CD14-positive monocyte (primary cell): ENCODE results near the gene FLCN. TPM values are rescaled to one million over a fixed set of nuclear protein-coding genes. Genes with fewer than 3 reads are reported as not detected.

Source experiments
- DNase-seq, 3 donors: peaks; one replicate each; pipeline ENCODE4 v3.0.0-alpha.2; 2011 to 2022
- H2AFZ ChIP-seq: 2 replicates; pipeline ENCODE4 v1.6.0; 2012; ENCODE audit warnings: mild to moderate bottlenecking, low read depth, low read length, inconsistent platforms; ENCODE audit not compliant: insufficient read depth, poor library complexity, severe bottlenecking
- H3K27ac ChIP-seq, 2 donors: 1 replicate in 1 of 2; 2 replicates in 1 of 2; pipeline ENCODE4 v1.5.1; 2012 to 2013; ENCODE audit warnings: low read length in 2 of 2, control low read depth in 1 of 2, inconsistent platforms in 1 of 2, low read depth in 1 of 2, mild to moderate bottlenecking in 1 of 2
- H3K27me3 ChIP-seq, 2 donors: one replicate each; pipeline versions ENCODE4 v1.6.0 to v1.6.1; 2011 to 2013; ENCODE audit warnings: low read length in 2 of 2; ENCODE audit not compliant: control insufficient read depth in 2 of 2, insufficient read depth in 2 of 2
- H3K36me3 ChIP-seq, 2 donors: replicated peaks in 1 of 2; 1 replicate in 1 of 2; 2 replicates in 1 of 2; pipeline versions ENCODE4 v1.5.1 to v1.6.1; 2012 to 2013; ENCODE audit warnings: low read length in 2 of 2, control low read depth in 1 of 2, inconsistent platforms in 1 of 2, mild to moderate bottlenecking in 1 of 2; ENCODE audit not compliant: insufficient read depth in 2 of 2, control insufficient read depth in 1 of 2
- H3K4me1 ChIP-seq, 2 donors: 1 replicate in 1 of 2; 2 replicates in 1 of 2; pipeline versions ENCODE4 v1.5.1 to v1.6.1; 2012 to 2013; ENCODE audit warnings: low read length in 2 of 2, control low read depth in 1 of 2, inconsistent platforms in 1 of 2, mild to moderate bottlenecking in 1 of 2, moderate library complexity in 1 of 2; ENCODE audit not compliant: insufficient read depth in 2 of 2, control insufficient read depth in 1 of 2
- H3K4me2 ChIP-seq: replicated peaks from 2 replicates; pipeline ENCODE3; 2012; ENCODE audit warnings: low read length, moderate library complexity, mild to moderate bottlenecking; ENCODE audit not compliant: poor library complexity, severe bottlenecking; ENCODE audit errors: extremely low read depth
- H3K4me3 ChIP-seq, 3 experiments: fragments of 200-600 bp in 1 of 3; sonication (generic) in 1 of 3; replicated peaks in 1 of 3; 1 replicate in 2 of 3; 2 replicates in 1 of 3; pipeline ENCODE4 v1.5.1; 2011 to 2013; ENCODE audit warnings: low read length in 3 of 3, mild to moderate bottlenecking in 3 of 3, control low read depth in 2 of 3, low read depth in 2 of 3, inconsistent platforms in 1 of 3, moderate library complexity in 1 of 3
- H3K79me2 ChIP-seq: 2 replicates; pipeline ENCODE4 v1.6.0; 2012; ENCODE audit warnings: mild to moderate bottlenecking, control low read depth, inconsistent platforms, low read length, moderate library complexity; ENCODE audit not compliant: insufficient read depth
- H3K9ac ChIP-seq: 2 replicates; pipeline ENCODE4 v1.6.0; 2017; ENCODE audit warnings: low read length, mild to moderate bottlenecking; ENCODE audit not compliant: insufficient read depth, poor library complexity, severe bottlenecking
- H3K9me3 ChIP-seq, 2 donors: replicated peaks in 1 of 2; 1 replicate in 1 of 2; 2 replicates in 1 of 2; pipeline versions ENCODE4 v1.5.1 to v1.6.1; 2012 to 2013; ENCODE audit warnings: low read length in 2 of 2, control low read depth in 1 of 2; ENCODE audit not compliant: control insufficient read depth in 1 of 2, insufficient read depth in 1 of 2
- H4K20me1 ChIP-seq: 2 replicates; pipeline ENCODE4 v1.6.0; 2012; ENCODE audit warnings: mild to moderate bottlenecking, low read length, control low read depth, moderate library complexity; ENCODE audit not compliant: insufficient read depth
- H3K27ac Mint-ChIP-seq, 7 donors: one replicate each; pipeline ENCODE4 v1.8.0; 2020; ENCODE audit warnings: mild to moderate bottlenecking in 7 of 7, mixed read lengths in 7 of 7, moderate library complexity in 6 of 7, inconsistent platforms in 2 of 7
- H3K27me3 Mint-ChIP-seq, 3 donors: one replicate each; pipeline ENCODE4 v1.8.0; 2021 to 2022; ENCODE audit warnings: low read depth in 3 of 3, mild to moderate bottlenecking in 3 of 3, mixed read lengths in 3 of 3, moderate library complexity in 3 of 3, inconsistent platforms in 1 of 3
- H3K36me3 Mint-ChIP-seq, 2 donors: one replicate each; pipeline ENCODE4 v1.8.0; 2020; ENCODE audit warnings: mixed read lengths in 2 of 2, inconsistent platforms in 1 of 2, mild to moderate bottlenecking in 1 of 2
- H3K4me1 Mint-ChIP-seq: one replicate; pipeline ENCODE4 v1.8.0; 2020; ENCODE audit warnings: mild to moderate bottlenecking, mixed read lengths
- H3K4me3 Mint-ChIP-seq, 2 donors: one replicate each; pipeline ENCODE4 v1.8.0; 2020; ENCODE audit warnings: mild to moderate bottlenecking in 2 of 2, mixed read lengths in 2 of 2, moderate library complexity in 1 of 2
- H3K9me3 Mint-ChIP-seq, 7 donors: one replicate each; pipeline ENCODE4 v1.8.0; 2020 to 2022; ENCODE audit warnings: mixed read lengths in 7 of 7, mild to moderate bottlenecking in 6 of 7, moderate library complexity in 6 of 7, inconsistent platforms in 2 of 7
- CTCF ChIP-seq: fragments of 200-600 bp; IDR thresholded peaks from one replicate; pipeline ENCODE4 v1.8.0; 2022; ENCODE audit warnings: antibody characterized with exemption, mild to moderate bottlenecking
- WGBS: methylation state at CpG from one replicate; pipeline ENCODE4 v1.1.5; 2013; ENCODE audit warnings: missing lambda C conversion rate; ENCODE audit not compliant: insufficient coverage; 5-methylcytosine and 5-hydroxymethylcytosine counted together
- intact Hi-C, 2 donors: fragments of 100-400 bp; cut with micrococcal nuclease; formaldehyde crosslinking; loops; one replicate each; pipeline versions ENCODE4 v1.15.0 to v1.15.1; 2023
- polyA plus RNA-seq, 3 donors: library from polyadenylated mRNA; depleted of rRNA in 1 of 3; unstranded in 2 of 3; stranded (reverse) in 1 of 3; fragments of 300-500 nt in 2 of 3; fragments of >200 nt in 1 of 3; fragmentation: Illumina TruSeq in 2 of 3; gene quantifications; 1 replicate in 2 of 3; 2 replicates in 1 of 3; pipeline ENCODE4 v1.2.3, GENCODE V29; 2012 to 2021

Gene FLCN
- polyA plus RNA-seq, 3 donors, result 5.8 to 46.9 (median 8.0) TPM

- Histone ChIP-seq H3K79me2 (no peaks in the 10 kb centered on the region), H3K4me2 (no peak overlapping the region), H3K27me3 (no peaks in the 10 kb centered on the region), H2AFZ (no peak overlapping the region), H3K9ac (no peak overlapping the region), H3K27ac (no peak overlapping the region), H3K36me3 (peaks cover 58 to 84% of the 10 kb centered on the region in 2 donors), H4K20me1 (no peaks in the 10 kb centered on the region), H3K9me3 (no peaks in the 10 kb centered on the region), H3K4me1 (peaks cover 22% of the 10 kb centered on the region in 2 donors), H3K4me3 (no peak overlapping the region)
- H3K27ac Mint-ChIP-seq, result peak overlapping the region in 2 of 7 donors; percentile 35 to 46
- no peak overlapping the region for H3K4me3 Mint-ChIP-seq
- TF ChIP-seq CTCF, result no peak
- intact Hi-C loops, result no loop called here
- no peak for DNase-seq
- H3K9me3 Mint-ChIP-seq, result no peaks in the 10 kb centered on the region
- H3K27me3 Mint-ChIP-seq, result peaks cover 0 to 3% (median 0%) of the 10 kb centered on the region in 3 donors
- peaks cover 55 to 80% of the 10 kb centered on the region in 2 donors for H3K36me3 Mint-ChIP-seq
- 96% methylated on average over 14 of the region's 15 CpGs for WGBS
- peaks cover 30% of the 10 kb centered on the region for H3K4me1 Mint-ChIP-seq
Observed at GRCh38 chr17:17181666-17182597, 55.0 kb downstream of the FLCN start.

GRCh38 chr17:17180741-17181525 lies 56.0 kb downstream of the FLCN start:
- H3K9me3 Mint-ChIP-seq, result no peaks in the 10 kb centered on the region

More at GRCh38 chr17:17180741-17181525, 56.0 kb downstream of the FLCN start:
- Mint-ChIP-seq H3K27ac (peak overlapping the region in 2 of 7 donors; percentile 7 to 17), H3K36me3 (peaks cover 63 to 90% of the 10 kb centered on the region in 2 donors), H3K4me3 (no peak overlapping the region), H3K4me1 (peaks cover 29% of the 10 kb centered on the region), H3K27me3 (peaks cover 0 to 3% (median 0%) of the 10 kb centered on the region in 3 donors)
- no peak overlapping the region for H3K9ac ChIP-seq
- DNase-seq, result no peak
- no peaks in the 10 kb centered on the region for H3K27me3 ChIP-seq
- no peaks in the 10 kb centered on the region for H3K79me2 ChIP-seq
- H3K27ac ChIP-seq, result no peak overlapping the region
- peaks cover 23 to 24% of the 10 kb centered on the region in 2 donors for H3K4me1 ChIP-seq
- peaks cover 62 to 85% of the 10 kb centered on the region in 2 donors for H3K36me3 ChIP-seq
- no peak overlapping the region for H3K4me3 ChIP-seq
- TF ChIP-seq CTCF, result no peak
- H2AFZ ChIP-seq, result no peak overlapping the region
- no peaks in the 10 kb centered on the region for H4K20me1 ChIP-seq
- WGBS, result 100% methylated on average over 2 of the region's 13 CpGs
- no peaks in the 10 kb centered on the region for H3K9me3 ChIP-seq
- intact Hi-C loops, result no loop called here
- no peak overlapping the region for H3K4me2 ChIP-seq
